ENCODE data around the gene BRD2.

BRD2 gene

GRCh38 chr6:33000055-33000454 lies 31.7 kb downstream of the BRD2 start:
- H3K27me3 ChIP-seq (ENCODE audit: insufficient read depth, poor library complexity, severe bottlenecking), result peaks cover 3% of the 10 kb centered on the region
- DNase-seq (ENCODE audit: low read depth in 1 of 2, low spot score in 1 of 2), result peak in 1 of 2 experiments; percentile 20
- TF ChIP-seq GABPA (IDR thresholded peaks at IDR 0.05; ENCODE audit: low read depth) (no peak), REST (IDR thresholded peaks at IDR 0.05; ENCODE audit: insufficient replicate concordance, low read depth) (no peak), SPI1 (IDR thresholded peaks at IDR 0.05; ENCODE audit: borderline replicate concordance, low read depth) (peak; percentile 60; the same call in 1 of the 2 replicates), CTCF (IDR thresholded peaks at IDR 0.05; ENCODE audit: insufficient read depth, low read length) (no peak), POLR2AphosphoS5 (IDR thresholded peaks at IDR 0.05; ENCODE audit: low read depth) (no peak)

GRCh38 chr6:33001685-33002084 lies 33.3 kb downstream of the BRD2 start:
- no peak overlapping the region for H3K4me3 ChIP-seq (replicated peaks; ENCODE audit: insufficient read depth, low read length)
- DNase-seq (ENCODE audit: low read depth in 1 of 2, low spot score in 1 of 2), result no peak
- no peak for TF ChIP-seq GABPA (IDR thresholded peaks at IDR 0.05; ENCODE audit: low read depth)
- no peak for TF ChIP-seq REST (IDR thresholded peaks at IDR 0.05; ENCODE audit: insufficient replicate concordance, low read depth)
- no peak for TF ChIP-seq SPI1 (IDR thresholded peaks at IDR 0.05; ENCODE audit: borderline replicate concordance, low read depth)
- no peak for TF ChIP-seq CTCF (IDR thresholded peaks at IDR 0.05; ENCODE audit: insufficient read depth, low read length)
- no peak for TF ChIP-seq POLR2AphosphoS5 (IDR thresholded peaks at IDR 0.05; ENCODE audit: low read depth)
- no peaks in the 10 kb centered on the region for H3K27me3 ChIP-seq (ENCODE audit: insufficient read depth, poor library complexity, severe bottlenecking)
- no peak overlapping the region for H3K27ac ChIP-seq (replicated peaks)

More at GRCh38 chr6:33000055-33000454, 31.7 kb downstream of the BRD2 start:
- Histone ChIP-seq H3K27ac (replicated peaks) (no peak overlapping the region), H3K4me3 (replicated peaks; ENCODE audit: insufficient read depth, low read length) (no peak overlapping the region)

GRCh38 chr6:33004940-33005339 lies 36.5 kb downstream of the BRD2 start:
- DNase-seq (ENCODE audit: low read depth in 1 of 2, low spot score in 1 of 2), result no peak
- peaks cover 3% of the 10 kb centered on the region for H3K27me3 ChIP-seq (ENCODE audit: insufficient read depth, poor library complexity, severe bottlenecking)
- TF ChIP-seq CTCF (IDR thresholded peaks at IDR 0.05; ENCODE audit: insufficient read depth, low read length) (no peak), REST (IDR thresholded peaks at IDR 0.05; ENCODE audit: insufficient replicate concordance, low read depth) (no peak), GABPA (IDR thresholded peaks at IDR 0.05; ENCODE audit: low read depth) (no peak), POLR2AphosphoS5 (IDR thresholded peaks at IDR 0.05; ENCODE audit: low read depth) (no peak), SPI1 (IDR thresholded peaks at IDR 0.05; ENCODE audit: borderline replicate concordance, low read depth) (no peak)
- no peak overlapping the region for H3K27ac ChIP-seq (replicated peaks)
- H3K4me3 ChIP-seq (replicated peaks; ENCODE audit: insufficient read depth, low read length), result no peak overlapping the region

All from HL-60 (cell line).